Measurements from ENCODE around the gene RAD18.

The RAD18 gene

DNA sequence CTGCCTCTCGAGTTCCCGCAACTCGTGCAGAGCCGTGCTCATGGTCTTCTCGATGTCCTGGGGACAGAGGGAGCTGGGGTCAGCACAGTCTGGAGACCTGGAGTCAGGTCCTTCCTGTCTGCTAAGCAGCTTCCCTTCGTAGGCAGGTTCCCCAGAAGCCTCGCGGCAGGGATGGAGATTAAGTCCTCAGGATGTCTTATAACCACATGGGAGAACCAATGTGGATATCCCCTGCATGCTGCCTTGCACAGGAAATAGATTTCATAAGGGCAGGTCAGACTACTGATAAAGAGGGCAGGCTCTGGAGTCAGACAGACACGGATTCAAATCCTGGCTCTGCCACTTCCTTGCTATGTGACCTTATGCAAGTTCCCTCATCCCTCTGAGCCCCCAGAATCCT, 22.6 kb upstream of the RAD18 start:
- no peak for DNase-seq (ENCODE audit: low read depth)

- DNase-seq (ENCODE audit: low read depth): no peak
These were observed 22.1 kb upstream of the RAD18 start for GRCh38 chr3:8985411-8985831.

- no peak for DNase-seq (ENCODE audit: low read depth)
These were observed 21.3 kb upstream of the RAD18 start for GRCh38 chr3:8984526-8984925.

DNA sequence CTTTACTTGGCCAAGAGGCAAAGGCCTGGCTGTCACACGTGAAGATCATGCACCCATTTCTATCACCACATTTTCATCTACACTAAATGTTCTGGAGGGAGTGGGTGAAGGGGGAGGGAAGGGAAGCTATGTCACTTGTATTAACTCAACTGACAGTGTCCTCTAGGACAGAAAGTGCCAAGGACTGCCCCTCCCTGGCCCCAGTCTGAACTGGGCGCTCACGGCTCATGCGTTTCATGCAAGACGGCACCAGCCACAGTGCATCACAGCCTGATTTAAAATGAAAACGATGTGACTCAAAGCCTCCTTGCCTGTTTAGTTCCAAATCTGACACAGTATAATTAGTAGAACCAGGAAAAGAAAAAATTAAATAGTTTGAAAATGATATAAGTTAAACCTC, 20.8 kb upstream of the RAD18 start:
- DNase-seq (ENCODE audit: low read depth): no peak

DNA sequence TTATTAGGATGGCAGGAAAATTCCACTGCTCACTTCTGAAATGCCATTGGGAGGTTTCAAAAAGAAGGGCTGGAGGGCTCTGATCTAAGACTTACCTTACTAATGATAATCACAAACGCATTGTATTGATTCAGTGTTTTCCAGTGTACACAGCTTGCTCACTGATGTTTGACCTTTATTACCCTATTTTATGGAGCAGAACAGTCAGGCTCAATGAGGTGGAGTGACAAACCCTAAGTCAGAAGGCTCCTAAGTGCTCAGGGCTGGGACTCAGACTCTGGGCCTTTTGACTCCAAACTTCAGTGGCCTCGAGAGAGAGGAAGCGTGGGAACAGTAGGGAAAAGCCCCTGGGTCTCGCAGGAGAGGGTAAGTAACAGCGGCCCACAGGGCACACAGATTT, 20.3 kb upstream of the RAD18 start:
- no peak for DNase-seq (ENCODE audit: low read depth)

GRCh38 chr3:8983026-8983425, 19.8 kb upstream of the RAD18 start:
- no peak for DNase-seq (ENCODE audit: low read depth)

DNA sequence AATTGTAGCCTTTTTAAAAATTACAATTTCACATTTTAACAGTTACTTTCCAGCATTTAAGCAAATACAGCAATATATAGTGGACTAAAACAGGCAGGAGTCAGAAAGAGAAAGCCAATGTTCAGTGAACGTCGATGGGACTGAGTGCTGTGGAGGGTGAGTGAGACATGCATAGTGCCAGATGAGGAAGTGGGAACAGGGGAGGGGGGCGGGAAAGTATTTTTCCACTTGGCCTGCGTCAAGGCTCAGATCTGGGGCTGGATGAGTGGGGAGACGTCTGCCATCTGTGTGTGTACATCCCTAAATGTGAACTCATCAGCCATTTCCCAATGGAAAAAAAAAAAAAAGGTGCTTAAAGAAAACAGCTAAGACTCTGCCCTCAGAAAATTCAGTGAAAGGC, 19.2 kb upstream of the RAD18 start:
- DNase-seq (ENCODE audit: low read depth): peak; percentile 43

DNA sequence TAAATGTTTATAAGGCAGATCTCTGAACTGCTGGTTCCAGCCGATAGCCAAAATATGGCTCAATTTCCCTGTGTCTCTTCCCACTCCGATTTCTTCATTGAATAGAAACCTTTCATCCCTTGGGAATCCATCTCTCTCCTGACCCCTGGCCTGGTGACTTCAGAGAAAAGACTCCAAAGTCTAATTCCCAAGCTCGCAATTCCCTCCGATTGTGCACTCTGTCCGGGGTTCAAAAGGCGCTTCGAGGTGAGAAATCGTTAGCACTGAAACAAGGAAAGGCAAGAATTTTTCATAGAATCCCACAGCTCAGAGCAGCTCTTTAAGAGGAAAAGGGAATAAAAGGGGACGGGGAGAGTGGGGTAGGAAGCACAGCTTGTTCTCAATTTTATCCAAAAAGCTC, 18.4 kb upstream of the RAD18 start:
- no peak for DNase-seq (ENCODE audit: low read depth)

DNA sequence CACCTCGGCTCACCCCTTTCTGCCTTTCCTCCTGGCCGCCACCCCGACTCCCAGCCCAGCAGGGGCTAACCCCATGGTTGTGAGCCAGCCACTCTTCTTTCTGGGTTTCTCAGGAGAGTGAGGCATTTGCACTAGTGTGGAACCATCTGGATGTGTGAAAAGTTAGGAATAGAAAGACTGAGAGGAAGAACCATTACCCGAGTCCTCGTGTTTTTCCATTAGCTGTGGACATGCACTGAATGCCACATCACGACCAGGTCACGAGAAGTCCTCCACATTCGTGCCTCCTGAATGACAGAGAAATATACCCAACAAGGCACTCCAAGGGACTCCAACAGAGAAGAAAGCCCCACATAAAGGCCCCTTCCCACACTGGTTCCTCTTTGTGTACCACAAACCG, 18.0 kb upstream of the RAD18 start:
- DNase-seq (ENCODE audit: low read depth): no peak

GRCh38 chr3:8980756-8981257, 17.5 kb upstream of the RAD18 start:
- no peak for DNase-seq (ENCODE audit: low read depth)

DNA sequence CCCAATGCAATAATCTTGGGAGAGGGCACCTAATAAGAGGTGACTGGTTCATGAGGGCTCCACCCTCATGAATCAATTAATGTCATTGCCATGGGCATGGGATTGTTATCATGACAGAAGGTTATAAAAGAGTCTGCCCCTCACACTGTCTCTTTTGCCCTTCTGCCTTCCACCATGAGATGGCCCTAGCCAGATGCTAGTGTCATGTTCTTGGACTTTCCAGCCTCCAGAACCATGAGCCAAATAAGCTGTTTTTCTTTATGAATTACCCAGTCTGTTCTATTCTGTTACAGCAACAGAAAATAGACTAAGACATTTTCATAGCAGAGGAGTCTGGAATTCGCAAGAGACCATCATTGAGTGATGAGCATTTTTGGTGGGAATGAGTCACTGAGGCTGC, 16.0 kb upstream of the RAD18 start:
- DNase-seq (ENCODE audit: low read depth): peak; percentile 29

- DNase-seq (ENCODE audit: low read depth): no peak
These were observed 15.3 kb upstream of the RAD18 start for GRCh38 chr3:8978551-8978950.

DNA sequence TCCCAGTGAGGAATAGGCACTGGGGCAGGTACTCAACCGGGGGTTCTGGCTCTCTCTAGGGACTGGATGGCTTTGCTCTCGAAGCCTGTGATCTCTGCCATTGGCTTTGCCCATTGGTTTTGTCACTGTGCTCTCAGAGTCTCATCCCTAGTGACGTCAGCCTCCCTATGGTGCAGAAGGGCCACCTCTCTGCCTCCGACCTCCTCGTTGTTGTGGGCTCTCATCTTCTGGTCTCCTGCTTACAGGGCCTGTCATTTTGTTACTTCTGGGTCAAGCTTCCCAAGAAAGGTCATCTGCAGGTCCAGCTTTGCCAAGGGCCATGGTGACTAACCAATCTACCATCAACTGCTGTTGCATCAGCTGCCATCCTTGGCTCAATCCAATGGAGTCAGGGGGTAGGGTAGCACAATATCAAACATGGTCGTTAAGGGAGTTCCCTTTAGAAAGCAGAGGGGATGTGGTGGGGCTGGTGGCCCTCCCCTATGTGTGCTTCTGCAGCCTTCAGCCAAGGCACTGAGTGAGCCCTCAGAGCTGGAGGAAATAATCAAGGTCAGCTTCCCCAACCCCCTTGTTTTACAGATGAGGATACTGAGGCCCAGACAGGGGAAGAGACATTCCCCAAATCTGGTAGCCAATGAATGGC, 13.4 kb upstream of the RAD18 start:
- no peak for DNase-seq (ENCODE audit: low read depth)

DNA sequence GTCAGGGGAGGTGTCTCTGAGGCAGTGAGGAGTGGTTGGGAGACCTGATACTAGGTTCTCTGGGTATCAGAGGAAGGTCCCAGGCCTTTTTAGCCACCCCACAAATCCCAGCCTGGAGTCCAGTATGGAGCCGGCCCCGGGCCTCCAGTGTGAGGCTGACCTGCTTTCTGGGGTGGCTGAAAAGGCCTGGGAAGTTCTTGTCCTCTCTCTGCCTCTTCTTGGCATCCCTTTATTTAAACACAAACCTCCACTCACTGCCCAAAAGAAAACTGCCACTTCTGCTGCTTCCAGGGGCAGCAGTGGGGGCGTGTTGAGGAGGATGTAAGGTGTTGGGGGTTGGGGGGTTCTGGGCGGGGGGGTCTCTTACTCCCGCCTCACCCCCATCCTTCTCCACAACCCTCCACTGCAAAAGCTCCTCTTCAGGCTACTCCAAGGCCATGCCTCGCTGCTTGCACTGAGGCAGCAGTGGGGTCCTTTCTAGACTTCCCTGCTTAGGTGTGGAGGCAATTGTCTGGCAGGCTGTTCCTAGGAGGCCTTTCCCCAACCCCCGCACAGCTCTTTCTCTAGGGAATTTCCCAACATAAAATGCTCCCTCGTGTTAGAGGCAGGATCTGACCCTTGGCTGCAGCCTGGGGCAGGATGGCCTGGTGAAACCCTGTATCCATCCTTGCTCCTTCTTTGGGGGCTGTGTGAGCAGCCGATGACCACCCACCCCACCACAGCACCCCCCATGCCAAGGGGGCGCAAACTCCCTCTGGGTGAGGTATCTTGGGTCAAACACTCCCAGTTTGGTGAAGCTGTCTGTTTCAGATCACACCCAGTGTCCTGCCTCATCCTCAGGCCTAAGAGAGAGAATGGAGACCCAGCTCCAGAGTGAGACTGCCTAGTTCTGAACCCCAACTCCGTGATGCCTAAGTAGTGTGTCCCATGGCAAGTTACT, 12.1 kb upstream of the RAD18 start:
- peak; percentile 29 for DNase-seq (ENCODE audit: low read depth)

- no peak for DNase-seq (ENCODE audit: low read depth)
These were observed 11.2 kb upstream of the RAD18 start for GRCh38 chr3:8974458-8974857.

GRCh38 chr3:8972639-8973038, 9.4 kb upstream of the RAD18 start:
- peak; percentile 52 for DNase-seq (ENCODE audit: low read depth)

GRCh38 chr3:8970971-8971589, 7.8 kb upstream of the RAD18 start:
- peak; percentile 73 for DNase-seq (ENCODE audit: low read depth)

DNA sequence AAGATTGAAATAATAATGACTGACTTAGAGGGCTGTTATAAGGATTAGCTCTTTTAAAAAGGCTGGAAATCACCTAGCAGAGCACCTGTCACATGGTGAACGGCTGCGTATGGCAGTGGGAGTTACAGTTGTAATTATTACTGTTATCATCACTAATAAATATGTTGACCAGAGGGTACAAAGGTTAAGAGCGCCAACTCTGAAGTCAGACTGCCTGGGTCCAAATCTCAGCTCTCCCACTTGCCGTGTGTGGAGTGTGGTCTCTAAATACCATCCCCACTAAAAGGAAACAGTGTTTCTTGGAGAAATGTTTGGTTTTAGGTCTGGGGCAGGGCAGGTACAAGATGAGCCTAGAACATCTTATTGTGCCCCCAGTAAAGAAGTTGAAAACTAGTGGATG, 6.0 kb upstream of the RAD18 start:
- DNase-seq (ENCODE audit: low read depth): no peak

GRCh38 chr3:8968375-8968882, 5.2 kb upstream of the RAD18 start:
- DNase-seq (ENCODE audit: low read depth): no peak

DNA sequence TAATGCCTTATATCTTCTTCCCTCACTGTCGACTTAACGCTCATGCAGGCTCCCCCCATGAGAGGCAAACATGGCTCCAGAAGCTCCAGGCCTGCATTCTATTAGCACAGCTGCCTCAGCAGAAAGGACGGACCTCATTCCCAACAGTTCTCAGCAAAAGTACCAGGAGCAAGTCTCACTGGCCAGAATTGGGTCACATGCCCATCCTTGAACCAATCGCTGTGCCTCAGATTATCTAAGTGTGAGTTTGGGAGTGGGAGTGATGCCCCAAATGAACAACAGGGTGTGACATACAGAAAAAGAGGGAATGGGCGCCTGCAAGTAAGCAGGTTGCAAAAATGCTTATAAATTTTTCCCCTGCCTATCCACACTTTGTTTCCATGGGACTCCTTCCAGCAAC, 4.3 kb upstream of the RAD18 start:
- no peak for DNase-seq (ENCODE audit: low read depth)

GRCh38 chr3:8966820-8967348, 3.6 kb upstream of the RAD18 start:
- DNase-seq (ENCODE audit: low read depth): no peak

- no peak for DNase-seq (ENCODE audit: low read depth)
These were observed 3.0 kb upstream of the RAD18 start for GRCh38 chr3:8966150-8966819.
